ENCODE results near the gene STPG4. TPM values are rescaled to one million over a fixed set of nuclear protein-coding genes. Genes with fewer than 3 reads are reported as not detected.

The STPG4 gene
- total RNA-seq, 1 donor from 2014 or later = 0.56 TPM

DNA sequence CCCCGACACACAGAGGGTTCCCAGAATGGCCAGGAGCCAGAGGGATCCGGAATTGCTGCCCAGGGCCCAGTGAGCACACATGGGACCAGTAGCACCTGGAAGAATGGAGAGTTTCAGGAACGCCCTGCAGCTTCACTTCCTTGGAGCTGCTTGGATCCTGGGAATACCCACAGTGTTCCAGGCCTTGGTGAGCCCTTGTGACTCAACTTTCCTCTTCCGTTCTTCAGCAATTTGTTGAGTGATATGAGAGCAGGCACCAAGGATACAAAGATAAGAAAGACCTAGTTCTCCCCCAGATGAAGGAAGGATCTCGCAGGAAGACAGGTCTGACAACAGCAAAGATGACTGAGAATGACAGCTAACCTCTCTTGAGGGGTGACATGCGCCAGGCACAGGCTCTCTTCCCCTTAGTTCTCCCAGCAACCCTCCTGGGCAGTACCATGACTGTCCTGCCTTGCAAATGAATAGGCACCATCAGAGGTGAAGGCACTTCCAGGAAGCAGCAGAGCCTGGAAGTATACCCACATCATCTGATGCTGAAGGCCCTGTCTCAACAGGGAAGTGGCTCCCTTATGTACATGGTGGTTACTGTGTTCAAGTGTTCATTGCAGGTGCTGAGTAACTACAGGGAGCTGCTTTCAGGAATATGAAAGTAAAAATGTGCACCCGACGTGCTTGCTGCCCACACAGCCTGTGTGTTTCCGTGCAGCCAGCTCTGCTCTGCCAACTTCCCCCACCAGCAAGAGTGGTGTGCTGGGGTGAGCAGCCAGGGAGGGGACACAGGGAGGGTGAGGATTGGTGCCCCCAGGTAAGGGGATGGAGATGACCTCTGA lies 116.2 kb downstream of the STPG4 start:
- no peak overlapping the region for H3K4me3 Mint-ChIP-seq (ENCODE audit: unreplicated experiment)
- H3K4me1 Mint-ChIP-seq (ENCODE audit: unreplicated experiment) = peaks cover 54% of the 10 kb centered on the region
- TF ChIP-seq, protein P1, sequence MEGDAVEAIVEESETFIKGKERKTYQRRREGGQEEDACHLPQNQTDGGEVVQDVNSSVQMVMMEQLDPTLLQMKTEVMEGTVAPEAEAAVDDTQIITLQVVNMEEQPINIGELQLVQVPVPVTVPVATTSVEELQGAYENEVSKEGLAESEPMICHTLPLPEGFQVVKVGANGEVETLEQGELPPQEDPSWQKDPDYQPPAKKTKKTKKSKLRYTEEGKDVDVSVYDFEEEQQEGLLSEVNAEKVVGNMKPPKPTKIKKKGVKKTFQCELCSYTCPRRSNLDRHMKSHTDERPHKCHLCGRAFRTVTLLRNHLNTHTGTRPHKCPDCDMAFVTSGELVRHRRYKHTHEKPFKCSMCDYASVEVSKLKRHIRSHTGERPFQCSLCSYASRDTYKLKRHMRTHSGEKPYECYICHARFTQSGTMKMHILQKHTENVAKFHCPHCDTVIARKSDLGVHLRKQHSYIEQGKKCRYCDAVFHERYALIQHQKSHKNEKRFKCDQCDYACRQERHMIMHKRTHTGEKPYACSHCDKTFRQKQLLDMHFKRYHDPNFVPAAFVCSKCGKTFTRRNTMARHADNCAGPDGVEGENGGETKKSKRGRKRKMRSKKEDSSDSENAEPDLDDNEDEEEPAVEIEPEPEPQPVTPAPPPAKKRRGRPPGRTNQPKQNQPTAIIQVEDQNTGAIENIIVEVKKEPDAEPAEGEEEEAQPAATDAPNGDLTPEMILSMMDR (IDR thresholded peaks at IDR 0.05) = no peak
- H3K36me3 Mint-ChIP-seq (ENCODE audit: unreplicated experiment) = peaks cover 10% of the 10 kb centered on the region
- no peaks in the 10 kb centered on the region for H3K27me3 Mint-ChIP-seq (ENCODE audit: unreplicated experiment)
- no peak overlapping the region for H3K27ac Mint-ChIP-seq (ENCODE audit: unreplicated experiment)
- H3K9me3 Mint-ChIP-seq (ENCODE audit: unreplicated experiment) = no peaks in the 10 kb centered on the region
- no peak for DNase-seq (ENCODE audit: extremely low spot score, unreplicated experiment)

GRCh38 chr2:47037678-47038077 lies 117.4 kb downstream of the STPG4 start:
- TF ChIP-seq, protein P1 (IDR thresholded peaks at IDR 0.05) = no peak
- Mint-ChIP-seq H3K4me1 (ENCODE audit: unreplicated experiment) (peaks cover 54% of the 10 kb centered on the region), H3K9me3 (ENCODE audit: unreplicated experiment) (no peaks in the 10 kb centered on the region), H3K27me3 (ENCODE audit: unreplicated experiment) (no peaks in the 10 kb centered on the region), H3K4me3 (ENCODE audit: unreplicated experiment) (no peak overlapping the region), H3K27ac (ENCODE audit: unreplicated experiment) (no peak overlapping the region), H3K36me3 (ENCODE audit: unreplicated experiment) (peaks cover 10% of the 10 kb centered on the region)
- no peak for DNase-seq (ENCODE audit: extremely low spot score, unreplicated experiment)

Other genes with a start within 250 kb of the STPG4 start
- 97.6 and 106 TPM in 2 replicates for gene MCFD2, start 239.5 kb downstream of the STPG4 start, total RNA-seq
- gene TTC7A, start 214.1 kb downstream of the STPG4 start, total RNA-seq = 17.8 and 20.0 TPM in 2 replicates
- gene CALM2, start 21.2 kb upstream of the STPG4 start, total RNA-seq = 594 TPM in 2 replicates
- 1.1 and 2.4 TPM in 2 replicates for gene EPCAM, start 214.0 kb upstream of the STPG4 start, total RNA-seq
- gene MSH2, start 247.8 kb upstream of the STPG4 start, total RNA-seq = 27.0 and 28.7 TPM in 2 replicates